ENCODE measurements around the gene IGFBP6. TPM values are rescaled to one million over a fixed set of nuclear protein-coding genes. Genes with fewer than 3 reads are reported as not detected.

Gene IGFBP6
- total and polyA plus RNA-seq, 2 donors (not counting 1 experiment from before 2014, with no cell fraction given): 0.30 TPM; not detected in 1

GRCh38 chr12:53052419-53053217 lies 44.8 kb upstream of the IGFBP6 start:
- no peaks in the 10 kb centered on the region for H3K27me3 ChIP-seq (replicated peaks in 1 of 4; ENCODE audit: control extremely low read depth in 1 of 4, control insufficient read depth in 3 of 4, insufficient read depth in 4 of 4, low read length in 3 of 4)
- POLR2A ChIA-PET: interaction anchor here (0.6 kb wide), 1 partner anchor 1441 kb away, joined by 6 read pairs; no protein-coding TSS in a partner anchor

DNA sequence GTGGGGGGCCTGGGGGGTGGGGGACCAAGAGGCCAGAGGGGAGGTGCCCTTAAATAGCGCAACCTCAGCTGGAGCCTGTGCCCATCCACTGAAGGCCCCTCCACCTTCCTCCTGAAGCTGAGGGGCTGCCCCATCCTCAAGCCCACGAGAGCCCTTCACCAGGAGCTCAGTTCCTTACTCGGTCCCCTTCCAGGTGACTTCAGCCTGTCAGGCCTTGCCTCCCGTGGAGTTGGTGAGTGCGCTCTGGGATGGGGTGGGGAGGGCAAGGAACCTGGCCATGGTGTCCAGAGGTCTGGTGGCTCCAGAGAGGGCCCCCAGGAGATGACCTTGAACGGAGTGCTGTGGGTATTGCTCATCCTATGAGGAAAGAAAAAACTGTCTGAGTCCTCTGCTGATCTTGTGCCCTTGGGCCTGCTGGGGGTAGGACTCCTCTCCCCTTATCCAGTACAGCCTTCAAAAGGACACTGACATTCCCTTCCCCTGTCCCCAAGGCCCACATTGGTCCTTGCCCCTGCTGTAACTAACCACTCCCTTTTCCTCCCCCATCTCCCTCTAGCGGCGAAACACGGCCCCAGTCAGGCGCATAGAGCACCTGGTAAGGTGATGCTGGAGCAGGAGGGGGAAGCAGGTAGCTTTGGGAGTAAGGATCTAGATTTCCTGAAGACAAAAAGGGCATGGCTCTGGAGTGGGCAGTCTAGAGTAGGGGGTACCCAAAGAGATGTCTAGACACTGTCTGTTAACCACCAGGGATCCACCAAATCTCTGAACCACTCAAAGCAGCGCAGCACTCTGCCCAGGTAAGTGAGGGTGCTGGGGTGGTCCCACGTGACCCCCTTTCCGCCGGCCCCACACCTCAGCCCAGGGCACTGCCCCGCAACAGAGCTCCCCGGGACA lies 44.0 kb upstream of the IGFBP6 start:
- WGBS (ENCODE audit: insufficient coverage): 40% methylated on average over 13 of the region's 16 CpGs
- no peaks in the 10 kb centered on the region for H3K36me3 ChIP-seq (replicated peaks in 1 of 2; ENCODE audit: control extremely low read depth in 1 of 2, control insufficient read depth in 1 of 2, extremely low read depth in 1 of 2, insufficient read depth in 2 of 2, low read length in 1 of 2)
- TF ChIP-seq, protein P1, sequence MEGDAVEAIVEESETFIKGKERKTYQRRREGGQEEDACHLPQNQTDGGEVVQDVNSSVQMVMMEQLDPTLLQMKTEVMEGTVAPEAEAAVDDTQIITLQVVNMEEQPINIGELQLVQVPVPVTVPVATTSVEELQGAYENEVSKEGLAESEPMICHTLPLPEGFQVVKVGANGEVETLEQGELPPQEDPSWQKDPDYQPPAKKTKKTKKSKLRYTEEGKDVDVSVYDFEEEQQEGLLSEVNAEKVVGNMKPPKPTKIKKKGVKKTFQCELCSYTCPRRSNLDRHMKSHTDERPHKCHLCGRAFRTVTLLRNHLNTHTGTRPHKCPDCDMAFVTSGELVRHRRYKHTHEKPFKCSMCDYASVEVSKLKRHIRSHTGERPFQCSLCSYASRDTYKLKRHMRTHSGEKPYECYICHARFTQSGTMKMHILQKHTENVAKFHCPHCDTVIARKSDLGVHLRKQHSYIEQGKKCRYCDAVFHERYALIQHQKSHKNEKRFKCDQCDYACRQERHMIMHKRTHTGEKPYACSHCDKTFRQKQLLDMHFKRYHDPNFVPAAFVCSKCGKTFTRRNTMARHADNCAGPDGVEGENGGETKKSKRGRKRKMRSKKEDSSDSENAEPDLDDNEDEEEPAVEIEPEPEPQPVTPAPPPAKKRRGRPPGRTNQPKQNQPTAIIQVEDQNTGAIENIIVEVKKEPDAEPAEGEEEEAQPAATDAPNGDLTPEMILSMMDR (IDR thresholded peaks at IDR 0.05): peak; percentile 70
- no peak for TF ChIP-seq EZH2 (IDR thresholded peaks at IDR 0.05; ENCODE audit: borderline replicate concordance, insufficient read depth, low read depth, low read length, poor library complexity, severe bottlenecking)
- intact Hi-C loops (cut with micrococcal nuclease): loop anchor here (1.0 to 5.0 kb wide), 5 partner anchors 26 to 447 kb away; partner anchors contain the start of genes EIF4B, IGFBP6, PRR13 and SPRYD3
- no peaks in the 10 kb centered on the region for H3K9me3 Mint-ChIP-seq (ENCODE audit: insufficient read depth)
- H3K9me3 ChIP-seq (ENCODE audit: control extremely low read depth in 1 of 3, control insufficient read depth in 2 of 3, insufficient read depth in 1 of 3, low read length in 2 of 3): no peaks in the 10 kb centered on the region
- H3K79me2 ChIP-seq (ENCODE audit: control insufficient read depth, insufficient read depth, low read length): no peaks in the 10 kb centered on the region
- peak overlapping the region in 4 of 5 experiments; percentile 66 to 87 (median 80) for H3K4me3 ChIP-seq (ENCODE audit: control extremely low read depth in 1 of 5, extremely low read depth in 1 of 5, insufficient read depth in 1 of 5, low read depth in 2 of 5, low read length in 4 of 5)
- H3K27ac ChIP-seq (ENCODE audit: low read length in 2 of 2): peak overlapping the region; percentile 52 to 65
- POLR2A ChIA-PET: interaction anchor here (0.6 to 1.1 kb wide), 4 partner anchors 20 to 1440 kb away, joined by 3 to 11 read pairs (median 5); partner anchors contain the start of gene SPRYD3
- DNase-seq (peak; percentile 72), ATAC-seq (ENCODE audit: low read depth) (peak; percentile 12)
- H3K9ac ChIP-seq (ENCODE audit: low read length): peak overlapping the region; percentile 80
- peaks cover 14% of the 10 kb centered on the region for H3K4me1 Mint-ChIP-seq
- no peaks in the 10 kb centered on the region for H3K27me3 Mint-ChIP-seq
- peaks cover 0 to 4% (median 0%) of the 10 kb centered on the region in 4 experiments for H3K27me3 ChIP-seq (replicated peaks in 1 of 4; ENCODE audit: control extremely low read depth in 1 of 4, control insufficient read depth in 3 of 4, insufficient read depth in 4 of 4, low read length in 3 of 4)
- H3K4me2 ChIP-seq (replicated peaks; ENCODE audit: low read depth, low read length, poor library complexity, severe bottlenecking): peak overlapping the region; percentile 85
- H4K20me1 ChIP-seq (ENCODE audit: control insufficient read depth, insufficient read depth, low read length, poor library complexity, severe bottlenecking): no peaks in the 10 kb centered on the region
- peak overlapping the region; percentile 98 for H3K4me3 Mint-ChIP-seq
- peak overlapping the region; percentile 91 for H3K27ac Mint-ChIP-seq
- peaks cover 6 to 15% of the 10 kb centered on the region in 2 donors for H3K4me1 ChIP-seq (ENCODE audit: control insufficient read depth in 2 of 2, insufficient read depth in 2 of 2, low read length in 2 of 2)
- H2AFZ ChIP-seq (ENCODE audit: insufficient read depth, low read depth, low read length, poor library complexity, severe bottlenecking): peak overlapping the region; percentile 91
- CTCF ChIA-PET: interaction anchor here (1.2 to 6.0 kb wide), 5 partner anchors 12 to 145 kb away, joined by 5 to 59 read pairs (median 6); partner anchors contain the start of gene SPRYD3

More at GRCh38 chr12:53052419-53053217, 44.8 kb upstream of the IGFBP6 start:
- H3K79me2 ChIP-seq (ENCODE audit: control insufficient read depth, insufficient read depth, low read length): no peaks in the 10 kb centered on the region
- ATAC-seq (ENCODE audit: low read depth) (no peak), DNase-seq (no peak)
- H3K9me3 ChIP-seq (ENCODE audit: control extremely low read depth in 1 of 3, control insufficient read depth in 2 of 3, insufficient read depth in 1 of 3, low read length in 2 of 3): no peaks in the 10 kb centered on the region
- Mint-ChIP-seq H3K27me3 (no peaks in the 10 kb centered on the region), H3K4me3 (no peak overlapping the region), H3K27ac (no peak overlapping the region), H3K9me3 (ENCODE audit: insufficient read depth) (no peaks in the 10 kb centered on the region), H3K4me1 (peaks cover 14% of the 10 kb centered on the region)
- intact Hi-C loops (cut with micrococcal nuclease): loop anchor here (5.0 kb wide), 2 partner anchors 45 to 390 kb away; partner anchors contain the start of genes IGFBP6 and PRR13
- H3K4me2 ChIP-seq (replicated peaks; ENCODE audit: low read depth, low read length, poor library complexity, severe bottlenecking): no peak overlapping the region
- CTCF ChIA-PET: interaction anchor here (1.5 to 6.0 kb wide), 3 partner anchors 13 to 46 kb away, joined by 5 to 59 read pairs (median 6); no protein-coding TSS in a partner anchor
- H2AFZ ChIP-seq (ENCODE audit: insufficient read depth, low read depth, low read length, poor library complexity, severe bottlenecking): no peak overlapping the region
- H4K20me1 ChIP-seq (ENCODE audit: control insufficient read depth, insufficient read depth, low read length, poor library complexity, severe bottlenecking): no peaks in the 10 kb centered on the region
- H3K27ac ChIP-seq (ENCODE audit: low read length in 2 of 2): no peak overlapping the region
- H3K36me3 ChIP-seq (replicated peaks in 1 of 2; ENCODE audit: control extremely low read depth in 1 of 2, control insufficient read depth in 1 of 2, extremely low read depth in 1 of 2, insufficient read depth in 2 of 2, low read length in 1 of 2): no peaks in the 10 kb centered on the region
- H3K9ac ChIP-seq (ENCODE audit: low read length): no peak overlapping the region
- TF ChIP-seq EZH2 (IDR thresholded peaks at IDR 0.05; ENCODE audit: borderline replicate concordance, insufficient read depth, low read depth, low read length, poor library complexity, severe bottlenecking): no peak
- H3K4me1 ChIP-seq (ENCODE audit: control insufficient read depth in 2 of 2, insufficient read depth in 2 of 2, low read length in 2 of 2): peaks cover 9 to 21% of the 10 kb centered on the region in 2 donors
- WGBS (ENCODE audit: insufficient coverage): 100% methylated on average over 1 of the region's 11 CpGs
- H3K4me3 ChIP-seq (ENCODE audit: control extremely low read depth in 1 of 5, extremely low read depth in 1 of 5, insufficient read depth in 1 of 5, low read depth in 2 of 5, low read length in 4 of 5): no peak overlapping the region

All from B cell (primary cell).